A549 (cell line): ENCODE data around the gene SPG11. TPM values are rescaled to one million over a fixed set of nuclear protein-coding genes. Genes with fewer than 3 reads are reported as not detected.

Experiments used
- ATAC-seq, 2 experiments: fragments of 200-7000 bp in 1 of 2; fragments of >200 bp in 1 of 2; cut with Nextera tagmentation in 1 of 2; cut with Tn5 transposase in 1 of 2; 3 replicates each; pipeline versions ENCODE4 v1.8.0 to v1.9.1; 2018 to 2020; ENCODE audit warnings: mild to moderate bottlenecking in 1 of 2, moderate library complexity in 1 of 2
- CTCF ChIA-PET: fragments of 300-600 bp; sonication (Branson Sonifier 250); formaldehyde crosslinking; extraction: SDS; loops from one replicate; lab custom pipeline; 2021; ENCODE audit warnings: antibody characterized with exemption, inconsistent platforms; lab: Yijun Ruan, JAX
- POLR2A ChIA-PET: fragments of 350-600 bp; formaldehyde crosslinking; extraction: SDS; loops from one replicate; lab custom pipeline; 2021; ENCODE audit warnings: antibody characterized with exemption, inconsistent platforms; lab: Yijun Ruan, JAX
- DNase-seq, 2 experiments: peaks; one replicate each; pipeline versions ENCODE4 v3.0.0 to v3.0.0-alpha.2; 2011 to 2016; ENCODE audit warnings: low read depth in 1 of 2, low spot score in 1 of 2
- FAIRE-seq: peaks from 2 replicates; lab custom pipeline; 2011; peaks lifted over from hg19 to GRCh38; lab: Jason Lieb, UNC
- H3K27ac ChIP-seq, 2 experiments: fragments of >200 bp; sonication (Bioruptor Twin); formaldehyde crosslinking; 3 replicates each; pipeline ENCODE4 v1.5.1; 2016 to 2017
- H3K4me1 ChIP-seq: fragments of >200 bp; sonication (Bioruptor Twin); formaldehyde crosslinking; 3 replicates; pipeline ENCODE4 v1.6.1; 2016
- H3K4me2 ChIP-seq: fragments of >200 bp; sonication (Bioruptor Twin); formaldehyde crosslinking; 3 replicates; pipeline ENCODE4 v1.6.1; 2016
- H3K4me3 ChIP-seq: fragments of >200 bp; sonication (Bioruptor Twin); formaldehyde crosslinking; 3 replicates; pipeline ENCODE4 v1.5.1; 2016
- H3K9me3 ChIP-seq: fragments of >200 bp; sonication (Bioruptor Twin); formaldehyde crosslinking; 3 replicates; pipeline ENCODE4 v1.6.1; 2016
- CBX2 ChIP-seq: fragments of 200-600 bp; sonication (generic); IDR thresholded peaks from 2 replicates; pipeline ENCODE4 v1.6.1; 2016; ENCODE audit warnings: low read depth, mild to moderate bottlenecking, borderline replicate concordance
- CEBPB ChIP-seq, 2 experiments: fragments of >200 bp in 1 of 2; sonication (Bioruptor Twin) in 1 of 2; formaldehyde crosslinking in 1 of 2; IDR thresholded peaks; 2 replicates each; pipeline ENCODE4 v1.6.1; 2012 to 2016
- EHF ChIP-seq: fragments of 250-450 bp; sonication (Bioruptor Pico); IDR thresholded peaks from 2 replicates; pipeline ENCODE4 v1.5.0; 2020; ENCODE audit warnings: mild to moderate bottlenecking
- EP300 ChIP-seq, 2 experiments: fragments of >200 bp; sonication (Bioruptor Twin); formaldehyde crosslinking; IDR thresholded peaks; 2 replicates in 1 of 2; 3 replicates in 1 of 2; pipeline ENCODE4 v1.6.1; 2016 to 2017
- ESRRA ChIP-seq: fragments of 150-350 bp; IDR thresholded peaks from 2 replicates; pipeline ENCODE4 v1.6.1; 2014; ENCODE audit warnings: mild to moderate bottlenecking, low read length, borderline replicate concordance
- HEYL ChIP-seq: fragments of 250-450 bp; sonication (Bioruptor Pico); IDR thresholded peaks from 2 replicates; pipeline ENCODE4 v1.8.0; 2021; ENCODE audit warnings: mild to moderate bottlenecking, moderate library complexity
- KDM5A ChIP-seq: fragments of 200-600 bp; sonication (generic); IDR thresholded peaks from 2 replicates; pipeline ENCODE4 v1.6.1; 2016; ENCODE audit warnings: antibody characterized with exemption, mild to moderate bottlenecking
- MAZ ChIP-seq: fragments of 150-350 bp; IDR thresholded peaks from 2 replicates; pipeline ENCODE4 v1.6.1; 2014; ENCODE audit warnings: antibody characterized with exemption, low read depth, low read length, borderline replicate concordance
- NPAS2 ChIP-seq: fragments of 250-450 bp; sonication (Bioruptor Pico); IDR thresholded peaks from 2 replicates; pipeline ENCODE4 v1.8.0; 2022; ENCODE audit warnings: mild to moderate bottlenecking, moderate library complexity, borderline replicate concordance
- PHF8 ChIP-seq: fragments of 200-600 bp; sonication (generic); IDR thresholded peaks from 2 replicates; pipeline ENCODE4 v1.6.1; 2016; ENCODE audit warnings: low read depth, mild to moderate bottlenecking, antibody characterized with exemption, moderate library complexity, borderline replicate concordance
- POLR2A ChIP-seq: IDR thresholded peaks from 2 replicates; pipeline ENCODE4 v1.6.1; 2012; ENCODE audit warnings: mild to moderate bottlenecking, low read length
- POLR2AphosphoS2 ChIP-seq: conservative IDR thresholded peaks from 2 replicates; pipeline ENCODE4 v1.6.1; 2012; ENCODE audit warnings: low read length, improper control_type of control experiment, inconsistent platforms
- RAD21 ChIP-seq, 2 experiments: fragments of >200 bp in 1 of 2; sonication (Bioruptor Twin) in 1 of 2; formaldehyde crosslinking in 1 of 2; IDR thresholded peaks in 1 of 2; conservative IDR thresholded peaks in 1 of 2; 2 replicates in 1 of 2; 3 replicates in 1 of 2; pipeline ENCODE4 v1.6.1; 2012 to 2018; ENCODE audit warnings: inconsistent platforms in 1 of 2
- RNF2 ChIP-seq: fragments of 200-600 bp; sonication (generic); IDR thresholded peaks from 2 replicates; pipeline ENCODE4 v1.6.1; 2016; ENCODE audit warnings: low read depth, mild to moderate bottlenecking, antibody characterized with exemption, moderate library complexity, borderline replicate concordance
- SMC3 ChIP-seq: fragments of >200 bp; sonication (Bioruptor Twin); formaldehyde crosslinking; IDR thresholded peaks from 3 replicates; pipeline ENCODE4 v1.6.1; 2018; ENCODE audit warnings: inconsistent platforms
- ZC3H11A ChIP-seq: fragments of 450-650 bp; IDR thresholded peaks from 2 replicates; pipeline ENCODE4 v1.6.1; 2014; ENCODE audit warnings: antibody characterized with exemption, mild to moderate bottlenecking
- WGBS: methylation state at CpG from one replicate; pipeline ENCODE4 v1.1.6; 2017; ENCODE audit errors: missing lambda C conversion rate; 5-methylcytosine and 5-hydroxymethylcytosine counted together
- polyA plus RNA-seq, 4 experiments: library from polyadenylated mRNA; depleted of rRNA in 3 of 4; stranded (reverse); fragments of >200 nt; fragmentation: RNase III in 1 of 4; extraction: RNeasy Plus Mini Kit Qiagen cat#74134 plus additional on column Dnase treatment in 1 of 4; gene quantifications; 2 replicates in 3 of 4; 3 replicates in 1 of 4; pipeline ENCODE4 v1.2.3, GENCODE V29; 2011 to 2017
- TF ChIP-seq, protein P1 (sequence below): fragments of >200 bp; sonication (Bioruptor Twin); formaldehyde crosslinking; IDR thresholded peaks from 3 replicates; pipeline ENCODE4 v1.5.1; 2016
- TF ChIP-seq, protein P2 (sequence below): fragments of >200 bp; sonication (Bioruptor Twin); formaldehyde crosslinking; IDR thresholded peaks from 3 replicates; pipeline ENCODE4 v1.6.1; 2016
- TF ChIP-seq, protein P3 (sequence below): fragments of 150-350 bp; IDR thresholded peaks from 2 replicates; pipeline ENCODE4 v1.6.1; 2014; ENCODE audit warnings: low read depth, mild to moderate bottlenecking, low read length
- TF ChIP-seq, protein P4 (sequence below): IDR thresholded peaks from 2 replicates; pipeline ENCODE4 v1.6.1; 2012

SPG11 gene
- polyA plus RNA-seq, 2 of the 4 experiments (the other 2 are of a cell fraction) = 7.6 to 26.9 TPM

DNA sequence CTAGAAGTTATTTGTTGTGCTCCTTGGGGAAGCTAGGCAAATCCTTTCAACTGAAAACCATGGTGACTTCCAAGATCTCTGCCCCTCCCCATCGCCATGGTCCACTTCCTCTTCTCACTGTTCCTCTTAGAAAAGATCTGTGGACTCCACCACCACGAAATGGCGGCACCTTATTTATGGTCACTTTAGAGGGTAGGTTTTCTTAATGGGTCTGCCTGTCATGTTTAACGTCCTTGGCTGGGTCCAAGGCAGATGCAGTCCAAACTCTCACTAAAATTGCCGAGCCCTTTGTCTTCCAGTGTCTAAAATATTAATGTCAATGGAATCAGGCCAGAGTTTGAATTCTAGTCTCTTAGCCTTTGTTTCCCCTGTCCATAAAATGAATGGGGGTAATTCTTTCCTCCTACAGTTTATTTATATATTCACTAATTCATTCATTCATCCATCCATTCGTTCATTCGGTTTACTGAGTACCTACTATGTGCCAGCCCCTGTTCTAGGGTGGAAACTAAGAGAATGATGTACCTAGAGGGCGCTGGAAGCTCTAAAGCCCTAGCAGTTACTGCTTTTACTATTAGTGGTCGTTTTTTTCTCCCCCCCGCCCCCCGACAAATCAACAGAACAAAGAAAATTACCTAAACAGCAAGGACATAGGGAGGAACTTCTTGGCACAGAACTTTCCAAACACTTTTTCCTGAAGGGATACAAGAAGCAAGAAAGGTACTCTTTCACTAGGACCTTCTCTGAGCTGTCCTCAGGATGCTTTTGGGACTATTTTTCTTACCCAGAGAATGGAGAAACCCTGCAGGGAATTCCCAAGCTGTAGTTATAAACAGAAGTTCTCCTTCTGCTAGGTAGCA is 47.0 kb upstream of the SPG11 start:
- H3K27ac ChIP-seq = peak overlapping the region; percentile 49 to 91
- ATAC-seq (peak in 1 of 2 experiments; percentile 2; a peak in 2 of 6 replicates), DNase-seq (peak in 1 of 2 experiments; percentile 22), FAIRE-seq (no peak)
- CTCF ChIA-PET = interaction anchor here (0.7 to 2.3 kb wide), 12 partner anchors 10 to 123 kb away, joined by 3 to 9 read pairs (median 3); partner anchors contain the start of gene SPG11
- POLR2A ChIA-PET = interaction anchor here (0.6 to 4.9 kb wide), 5 partner anchors 17 to 125 kb away, joined by 3 to 81 read pairs (median 4); partner anchors contain the start of gene SPG11
- H3K9me3 ChIP-seq = no peaks in the 10 kb centered on the region
- peak overlapping the region; percentile 86 for H3K4me3 ChIP-seq
- TF ChIP-seq, protein P1, sequence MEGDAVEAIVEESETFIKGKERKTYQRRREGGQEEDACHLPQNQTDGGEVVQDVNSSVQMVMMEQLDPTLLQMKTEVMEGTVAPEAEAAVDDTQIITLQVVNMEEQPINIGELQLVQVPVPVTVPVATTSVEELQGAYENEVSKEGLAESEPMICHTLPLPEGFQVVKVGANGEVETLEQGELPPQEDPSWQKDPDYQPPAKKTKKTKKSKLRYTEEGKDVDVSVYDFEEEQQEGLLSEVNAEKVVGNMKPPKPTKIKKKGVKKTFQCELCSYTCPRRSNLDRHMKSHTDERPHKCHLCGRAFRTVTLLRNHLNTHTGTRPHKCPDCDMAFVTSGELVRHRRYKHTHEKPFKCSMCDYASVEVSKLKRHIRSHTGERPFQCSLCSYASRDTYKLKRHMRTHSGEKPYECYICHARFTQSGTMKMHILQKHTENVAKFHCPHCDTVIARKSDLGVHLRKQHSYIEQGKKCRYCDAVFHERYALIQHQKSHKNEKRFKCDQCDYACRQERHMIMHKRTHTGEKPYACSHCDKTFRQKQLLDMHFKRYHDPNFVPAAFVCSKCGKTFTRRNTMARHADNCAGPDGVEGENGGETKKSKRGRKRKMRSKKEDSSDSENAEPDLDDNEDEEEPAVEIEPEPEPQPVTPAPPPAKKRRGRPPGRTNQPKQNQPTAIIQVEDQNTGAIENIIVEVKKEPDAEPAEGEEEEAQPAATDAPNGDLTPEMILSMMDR = peak; percentile 51
- TF ChIP-seq SMC3 = peak; percentile 3; the same call in 1 of the 3 replicates
- no peak for TF ChIP-seq CEBPB (IDR thresholded peaks at IDR 0.05)
- peaks cover 5% of the 10 kb centered on the region; the same call in 2 of the 3 replicates for H3K4me1 ChIP-seq
- H3K4me2 ChIP-seq = peak overlapping the region; percentile 75
- 36% methylated on average over 11 of the region's 11 CpGs for WGBS

GRCh38 chr15:44706946-44707636 is 43.6 kb upstream of the SPG11 start:
- 29% methylated on average over 1 of the region's 2 CpGs for WGBS
- FAIRE-seq (no peak), DNase-seq (no peak), ATAC-seq (no peak)
- Histone ChIP-seq H3K27ac (no peak overlapping the region), H3K4me1 (no peaks in the 10 kb centered on the region), H3K4me2 (no peak overlapping the region), H3K9me3 (no peaks in the 10 kb centered on the region), H3K4me3 (no peak overlapping the region)
- TF ChIP-seq ZC3H11A (no peak), NPAS2 (CRISPR knock-in tag) (no peak), ESRRA (no peak), EHF (CRISPR knock-in tag) (no peak), RAD21 (conservative IDR thresholded peaks at IDR 0.05 in 1 of 2, IDR thresholded peaks at IDR 0.05 in 1 of 2) (no peak), POLR2A (no peak), POLR2AphosphoS2 (no peak), SMC3 (no peak), KDM5A (no peak), MAZ (no peak), CBX2 (no peak), EP300 (IDR thresholded peaks at IDR 0.05) (no peak), PHF8 (no peak), HEYL (no peak), RNF2 (no peak)
- TF ChIP-seq, protein P2, sequence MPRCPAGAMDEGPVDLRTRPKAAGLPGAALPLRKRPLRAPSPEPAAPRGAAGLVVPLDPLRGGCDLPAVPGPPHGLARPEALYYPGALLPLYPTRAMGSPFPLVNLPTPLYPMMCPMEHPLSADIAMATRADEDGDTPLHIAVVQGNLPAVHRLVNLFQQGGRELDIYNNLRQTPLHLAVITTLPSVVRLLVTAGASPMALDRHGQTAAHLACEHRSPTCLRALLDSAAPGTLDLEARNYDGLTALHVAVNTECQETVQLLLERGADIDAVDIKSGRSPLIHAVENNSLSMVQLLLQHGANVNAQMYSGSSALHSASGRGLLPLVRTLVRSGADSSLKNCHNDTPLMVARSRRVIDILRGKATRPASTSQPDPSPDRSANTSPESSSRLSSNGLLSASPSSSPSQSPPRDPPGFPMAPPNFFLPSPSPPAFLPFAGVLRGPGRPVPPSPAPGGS = no peak
- TF ChIP-seq, protein P3, sequence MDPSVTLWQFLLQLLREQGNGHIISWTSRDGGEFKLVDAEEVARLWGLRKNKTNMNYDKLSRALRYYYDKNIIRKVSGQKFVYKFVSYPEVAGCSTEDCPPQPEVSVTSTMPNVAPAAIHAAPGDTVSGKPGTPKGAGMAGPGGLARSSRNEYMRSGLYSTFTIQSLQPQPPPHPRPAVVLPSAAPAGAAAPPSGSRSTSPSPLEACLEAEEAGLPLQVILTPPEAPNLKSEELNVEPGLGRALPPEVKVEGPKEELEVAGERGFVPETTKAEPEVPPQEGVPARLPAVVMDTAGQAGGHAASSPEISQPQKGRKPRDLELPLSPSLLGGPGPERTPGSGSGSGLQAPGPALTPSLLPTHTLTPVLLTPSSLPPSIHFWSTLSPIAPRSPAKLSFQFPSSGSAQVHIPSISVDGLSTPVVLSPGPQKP = no peak
- TF ChIP-seq, protein P4, sequence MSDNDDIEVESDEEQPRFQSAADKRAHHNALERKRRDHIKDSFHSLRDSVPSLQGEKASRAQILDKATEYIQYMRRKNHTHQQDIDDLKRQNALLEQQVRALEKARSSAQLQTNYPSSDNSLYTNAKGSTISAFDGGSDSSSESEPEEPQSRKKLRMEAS = no peak
- ChIA-PET POLR2A (no interaction called here), CTCF (interaction anchor here (0.5 kb wide), 1 partner anchor 19 kb away, joined by 5 read pairs; no protein-coding TSS in a partner anchor)
